HAP-1 (cell line): ENCODE results near the gene TXNRD2.
"Not testable (repeated sequence)": the region's sequence is repeated elsewhere in the genome, so short reads cannot be mapped to it uniquely, and the experiment has no call there.

Experiments
- DNase-seq, 2 experiments: peaks; one replicate each; pipeline ENCODE4 v3.0.0-alpha.2; 2016 to 2020; ENCODE audit warnings: low spot score in 2 of 2
- H3K27me3 ChIP-seq: fragments of 250-450 bp; sonication (Bioruptor Pico); 2 replicates; pipeline ENCODE4 v1.5.1; 2020; ENCODE audit warnings: low read depth, mild to moderate bottlenecking, moderate library complexity
- H3K36me3 ChIP-seq: fragments of 250-450 bp; sonication (Bioruptor Pico); replicated peaks from 2 replicates; pipeline ENCODE4 v1.5.1; 2020; ENCODE audit warnings: mild to moderate bottlenecking
- H3K4me1 ChIP-seq: fragments of 250-450 bp; sonication (Bioruptor Pico); 2 replicates; pipeline ENCODE4 v1.5.1; 2020; ENCODE audit warnings: mild to moderate bottlenecking
- H3K4me3 ChIP-seq: fragments of 250-450 bp; sonication (Bioruptor Pico); 2 replicates; pipeline ENCODE4 v1.5.1; 2020; ENCODE audit warnings: mild to moderate bottlenecking, moderate library complexity
- H3K9me3 ChIP-seq: fragments of 250-450 bp; sonication (Bioruptor Pico); 2 replicates; pipeline ENCODE4 v1.5.1; 2020; ENCODE audit warnings: mild to moderate bottlenecking, moderate library complexity
- in situ Hi-C: fragments of 300-500 bp; cut with MboI; formaldehyde crosslinking; loops from 3 replicates; pipeline ENCODE4 v1.14.3; 2020; ENCODE audit warnings: low sequenced_read_pairs, inconsistent platforms, mixed read lengths

Gene TXNRD2

GRCh38 chr22:19936513-19936912, 5.1 kb downstream of the TXNRD2 start:
- Histone ChIP-seq H3K36me3 (no peaks in the 10 kb centered on the region), H3K4me1 (peaks cover 4% of the 10 kb centered on the region; the same call in 1 of the 2 replicates), H3K27me3 (no peaks in the 10 kb centered on the region), H3K9me3 (peaks cover 9% of the 10 kb centered on the region), H3K4me3 (no peak overlapping the region)
- in situ Hi-C loops: no loop called here
- DNase-seq: peak in 1 of 2 experiments; percentile 2

GRCh38 chr22:19935123-19935718, 6.4 kb downstream of the TXNRD2 start:
- in situ Hi-C loops, H3K9me3 ChIP-seq, H3K27me3 ChIP-seq, DNase-seq, H3K36me3 ChIP-seq, H3K4me1 ChIP-seq, H3K4me3 ChIP-seq: not testable (repeated sequence)

GRCh38 chr22:19933341-19934241, 8.0 kb downstream of the TXNRD2 start:
- no peak for DNase-seq
- in situ Hi-C loops: no loop called here

GRCh38 chr22:19932367-19933206, 9.0 kb downstream of the TXNRD2 start:
- no peak for DNase-seq

More at GRCh38 chr22:19933341-19934241, 8.0 kb downstream of the TXNRD2 start:
- peaks cover 9% of the 10 kb centered on the region for H3K9me3 ChIP-seq
- H3K27me3 ChIP-seq: no peaks in the 10 kb centered on the region
- no peak overlapping the region for H3K4me3 ChIP-seq
- H3K36me3 ChIP-seq: no peaks in the 10 kb centered on the region
- H3K4me1 ChIP-seq: no peaks in the 10 kb centered on the region

GRCh38 chr22:19931514-19931913, 10.1 kb downstream of the TXNRD2 start:
- Histone ChIP-seq H3K36me3 (no peaks in the 10 kb centered on the region), H3K9me3 (peaks cover 6% of the 10 kb centered on the region; the same call in 1 of the 2 replicates), H3K4me1 (no peaks in the 10 kb centered on the region), H3K27me3 (no peaks in the 10 kb centered on the region), H3K4me3 (no peak overlapping the region)
- DNase-seq: peak in 1 of 2 experiments; percentile 0
- in situ Hi-C loops: no loop called here

More at GRCh38 chr22:19932367-19933206, 9.0 kb downstream of the TXNRD2 start:
- H3K4me1 ChIP-seq: no peaks in the 10 kb centered on the region
- peaks cover 9% of the 10 kb centered on the region for H3K9me3 ChIP-seq
- H3K4me3 ChIP-seq: no peak overlapping the region
- no peaks in the 10 kb centered on the region for H3K27me3 ChIP-seq
- in situ Hi-C loops: no loop called here
- no peaks in the 10 kb centered on the region for H3K36me3 ChIP-seq

- no peaks in the 10 kb centered on the region for H3K4me1 ChIP-seq
- peak in 1 of 2 experiments; percentile 0 for DNase-seq
- H3K4me3 ChIP-seq: no peak overlapping the region
- in situ Hi-C loops: no loop called here
- peaks cover 6% of the 10 kb centered on the region; the same call in 1 of the 2 replicates for H3K9me3 ChIP-seq
- H3K36me3 ChIP-seq: no peaks in the 10 kb centered on the region
- no peaks in the 10 kb centered on the region for H3K27me3 ChIP-seq
Observed at GRCh38 chr22:19930551-19931486, 10.8 kb downstream of the TXNRD2 start.

- no peak overlapping the region for H3K4me3 ChIP-seq
- no peaks in the 10 kb centered on the region for H3K4me1 ChIP-seq
- H3K9me3 ChIP-seq: no peaks in the 10 kb centered on the region
- H3K36me3 ChIP-seq: no peaks in the 10 kb centered on the region
- in situ Hi-C loops: no loop called here
- no peak for DNase-seq
- H3K27me3 ChIP-seq: no peaks in the 10 kb centered on the region
Observed at GRCh38 chr22:19929586-19930550, 11.8 kb downstream of the TXNRD2 start.

- H3K4me1 ChIP-seq: no peaks in the 10 kb centered on the region
- no peaks in the 10 kb centered on the region for H3K9me3 ChIP-seq
- no peak overlapping the region for H3K4me3 ChIP-seq
- in situ Hi-C loops: no loop called here
- H3K36me3 ChIP-seq: no peaks in the 10 kb centered on the region
- no peak for DNase-seq
- no peaks in the 10 kb centered on the region for H3K27me3 ChIP-seq
Observed at GRCh38 chr22:19928207-19928606, 13.4 kb downstream of the TXNRD2 start.

GRCh38 chr22:19927696-19928095, 13.9 kb downstream of the TXNRD2 start:
- Histone ChIP-seq H3K9me3 (no peaks in the 10 kb centered on the region), H3K36me3 (no peaks in the 10 kb centered on the region), H3K4me1 (no peaks in the 10 kb centered on the region), H3K4me3 (no peak overlapping the region), H3K27me3 (no peaks in the 10 kb centered on the region)
- no peak for DNase-seq
- in situ Hi-C loops: no loop called here

- in situ Hi-C loops, H3K36me3 ChIP-seq, H3K27me3 ChIP-seq, DNase-seq, H3K4me1 ChIP-seq, H3K4me3 ChIP-seq, H3K9me3 ChIP-seq: not testable (repeated sequence)
Observed at GRCh38 chr22:19926028-19926427, 15.6 kb downstream of the TXNRD2 start.

- Histone ChIP-seq H3K36me3 (no peaks in the 10 kb centered on the region), H3K9me3 (no peaks in the 10 kb centered on the region), H3K27me3 (no peaks in the 10 kb centered on the region), H3K4me1 (no peaks in the 10 kb centered on the region), H3K4me3 (no peak overlapping the region)
- in situ Hi-C loops: no loop called here
- DNase-seq: no peak
Observed at GRCh38 chr22:19923914-19924513, 17.6 kb downstream of the TXNRD2 start.
